Colon (tissue), 2 donors: ENCODE measurements around the gene MSL3B.

Experiments
- FAIRE-seq: peaks from 2 replicates; lab custom pipeline; 2012; peaks lifted over from hg19 to GRCh38; lab: Jason Lieb, UNC
- donor health status: control.
- donor health status: control.

MSL3B gene

DNA sequence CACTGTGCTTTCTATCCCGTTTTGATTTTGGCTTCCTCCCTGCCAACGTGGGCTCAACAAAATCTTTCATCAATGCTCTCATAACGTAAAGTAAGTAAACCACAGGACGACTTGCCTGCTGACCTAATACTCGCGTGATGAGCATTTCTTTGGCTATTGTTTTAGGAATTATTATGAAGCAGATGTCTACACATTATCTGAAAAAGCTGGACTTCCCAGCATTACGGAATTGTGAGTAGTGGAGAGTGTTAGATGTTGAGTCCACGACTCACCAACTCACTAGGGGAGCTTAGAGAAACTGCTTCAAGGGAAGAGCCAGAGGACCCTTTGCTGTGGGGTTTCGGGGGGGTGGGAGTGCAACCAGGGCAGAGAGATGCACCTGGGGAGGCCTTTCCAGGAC, 35.8 kb downstream of the MSL3B start:
- no peak for FAIRE-seq

GRCh38 chr2:233831861-233832260, 36.3 kb downstream of the MSL3B start:
- no peak for FAIRE-seq

GRCh38 chr2:233831011-233831721, 37.0 kb downstream of the MSL3B start:
- no peak for FAIRE-seq

DNA sequence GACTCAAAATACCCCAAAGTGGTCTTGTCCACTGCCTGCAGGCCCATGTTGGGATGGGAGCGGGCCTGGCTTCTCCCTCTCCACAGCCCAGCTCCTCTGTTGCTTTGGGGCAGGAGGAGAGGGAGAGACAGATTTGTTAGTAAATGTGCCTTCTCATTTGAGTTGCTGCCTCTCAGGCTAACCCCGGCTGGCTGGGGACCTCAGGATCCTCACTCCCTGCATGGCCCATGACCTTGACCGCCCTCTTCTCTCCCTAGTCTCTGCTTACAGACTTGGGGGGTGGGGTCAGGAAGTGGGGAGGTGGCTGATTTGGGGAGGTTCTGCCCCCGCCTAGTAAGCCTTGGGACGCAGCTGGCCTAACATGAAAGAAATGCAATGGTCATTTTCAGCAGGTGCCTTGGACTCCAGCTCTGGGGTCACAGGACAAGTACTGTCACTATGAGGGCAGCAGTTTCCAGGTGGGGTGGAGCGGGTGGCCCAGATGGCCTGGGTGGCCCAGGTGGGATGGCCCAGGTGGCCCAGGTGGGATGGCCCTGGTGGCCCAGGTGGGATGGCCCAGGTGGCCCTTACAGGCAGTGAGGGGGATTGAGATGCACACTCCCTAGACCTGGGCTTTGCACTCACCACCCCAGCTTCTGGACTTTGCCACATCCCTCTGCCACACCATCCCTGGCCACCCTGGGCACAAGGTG, 37.9 kb downstream of the MSL3B start:
- no peak for FAIRE-seq

GRCh38 chr2:233829193-233830110, 38.7 kb downstream of the MSL3B start:
- no peak for FAIRE-seq

- no peak for FAIRE-seq
Observed at GRCh38 chr2:233828546-233829192, 39.5 kb downstream of the MSL3B start.

DNA sequence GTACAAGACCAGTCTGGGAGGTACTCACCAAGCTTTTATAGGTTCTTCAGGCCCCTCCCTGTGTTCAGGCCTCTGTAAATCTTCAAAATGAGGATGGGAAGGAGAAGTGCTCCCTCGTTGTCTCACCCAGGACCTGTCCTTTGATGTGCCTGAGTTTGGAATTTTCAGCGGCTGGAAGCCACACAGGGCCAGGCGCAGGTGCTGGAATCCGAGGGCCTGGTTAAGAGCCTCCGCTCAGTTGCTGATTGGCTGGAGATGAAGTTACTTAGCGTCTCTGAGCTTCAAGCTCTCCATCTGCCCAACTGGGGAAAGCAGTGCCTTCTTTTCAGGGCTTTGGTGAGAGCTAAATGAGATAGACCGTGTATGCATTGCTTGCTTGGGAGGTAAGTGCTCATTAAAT, 43.8 kb downstream of the MSL3B start:
- no peak for FAIRE-seq

DNA sequence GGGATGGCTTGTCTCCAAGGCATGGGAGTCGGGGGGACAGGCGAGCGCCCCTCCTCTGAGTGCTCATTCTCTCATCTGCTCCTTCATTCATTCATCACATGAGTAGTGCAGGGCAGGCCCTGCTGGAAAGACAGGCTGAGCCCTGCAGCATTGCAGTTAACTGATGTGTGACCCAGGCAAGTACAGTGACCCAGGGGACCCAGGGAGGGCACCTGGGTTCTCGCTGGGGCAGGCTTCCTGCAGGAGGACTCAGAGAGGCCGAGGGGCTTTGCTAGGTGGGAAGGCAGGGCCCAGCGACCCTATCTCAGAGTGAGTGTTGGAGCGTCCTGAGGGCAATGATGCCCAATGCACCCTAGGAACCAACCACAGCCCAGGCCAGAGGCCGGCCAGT, 44.5 kb downstream of the MSL3B start:
- no peak for FAIRE-seq

GRCh38 chr2:233822781-233823730, 45.1 kb downstream of the MSL3B start:
- FAIRE-seq: no peak

DNA sequence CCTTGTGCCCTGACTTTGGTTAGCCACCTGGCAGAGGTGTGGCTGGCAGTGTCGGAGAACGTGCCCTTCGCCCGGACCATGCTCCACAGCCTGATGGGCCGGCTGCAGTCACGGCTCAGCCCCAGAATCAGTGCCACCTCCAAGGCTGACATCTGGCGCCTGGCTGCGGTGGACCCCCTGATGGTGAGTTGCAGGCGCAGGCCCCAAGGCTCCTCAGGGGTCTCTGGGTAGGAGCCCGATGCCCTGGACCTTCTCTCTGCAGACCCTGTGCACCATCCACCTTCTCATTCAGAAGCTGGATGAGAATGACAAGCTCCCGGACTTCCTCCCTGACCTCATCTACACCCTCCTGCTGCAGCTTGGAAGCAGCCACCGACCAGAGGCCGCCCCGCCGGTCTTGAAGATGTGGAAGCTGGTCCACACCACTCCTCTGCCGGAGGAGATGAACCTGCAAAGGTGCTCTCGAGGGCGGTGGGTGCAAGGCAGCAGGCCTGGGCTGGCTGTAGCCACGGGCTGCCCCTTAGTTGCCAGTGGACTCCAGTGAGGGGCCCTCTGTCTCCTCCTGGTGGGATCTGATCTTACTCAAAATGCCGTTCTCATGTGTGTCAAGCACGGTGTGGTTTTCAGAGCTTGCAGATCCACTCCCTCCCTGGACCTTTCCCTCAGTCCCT, 46.0 kb downstream of the MSL3B start:
- FAIRE-seq: no peak

DNA sequence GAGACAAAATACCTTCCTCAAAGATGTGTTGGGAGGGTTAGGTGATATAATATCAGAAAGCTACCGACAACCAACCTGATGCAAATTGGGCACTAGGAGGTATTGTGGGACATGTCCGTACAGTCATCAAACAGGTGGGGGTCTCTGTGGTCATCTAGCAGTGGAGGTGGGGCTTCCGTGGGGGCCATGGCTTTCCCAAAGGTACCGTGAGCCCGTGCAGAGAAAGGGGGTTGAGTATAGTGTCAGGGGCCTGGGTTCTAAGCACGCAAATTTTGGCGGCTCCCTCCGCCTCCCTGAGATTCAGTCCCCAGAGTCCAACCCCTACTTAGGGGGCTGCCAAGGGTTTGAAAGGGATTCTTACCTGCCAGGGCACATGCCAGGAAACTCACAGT, 46.5 kb downstream of the MSL3B start:
- no peak for FAIRE-seq

DNA sequence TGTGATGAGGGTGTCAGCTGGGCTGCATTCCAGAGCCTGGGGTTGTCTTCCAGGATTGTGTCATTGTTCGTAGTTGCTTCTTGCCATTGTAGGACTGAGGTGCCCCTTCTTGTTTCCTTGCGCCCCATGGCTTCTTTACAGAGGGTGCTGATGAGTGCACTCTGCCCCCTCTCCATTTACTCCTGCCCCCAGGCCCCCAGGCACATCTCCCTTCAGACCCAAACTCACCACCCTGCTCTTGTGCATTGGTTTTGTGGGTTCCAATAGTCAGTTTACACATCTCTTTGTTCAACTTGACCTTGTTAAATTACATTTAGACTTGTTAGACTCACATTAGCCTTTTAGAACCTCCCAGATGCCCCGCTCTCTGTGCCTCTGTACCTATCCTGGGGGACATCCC, 47.0 kb downstream of the MSL3B start:
- no peak for FAIRE-seq

DNA sequence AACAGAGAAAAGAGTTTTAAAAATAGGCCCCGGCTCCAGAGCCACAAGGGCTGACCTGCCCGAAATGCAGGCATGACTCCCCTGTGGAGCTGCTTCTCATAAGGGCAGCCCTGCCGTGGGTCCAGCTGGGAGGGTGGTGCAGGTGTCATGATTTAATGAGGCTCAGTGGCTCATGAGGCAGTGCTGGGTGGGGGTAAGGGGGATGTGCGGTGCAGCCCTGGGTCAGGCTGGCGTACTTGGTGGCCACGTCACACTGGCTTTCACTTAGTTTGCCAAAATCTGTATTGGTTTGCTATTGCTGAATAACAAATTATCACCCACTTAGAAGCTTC, 47.4 kb downstream of the MSL3B start:
- no peak for FAIRE-seq

GRCh38 chr2:233819884-233820773, 48.1 kb downstream of the MSL3B start:
- no peak for FAIRE-seq

DNA sequence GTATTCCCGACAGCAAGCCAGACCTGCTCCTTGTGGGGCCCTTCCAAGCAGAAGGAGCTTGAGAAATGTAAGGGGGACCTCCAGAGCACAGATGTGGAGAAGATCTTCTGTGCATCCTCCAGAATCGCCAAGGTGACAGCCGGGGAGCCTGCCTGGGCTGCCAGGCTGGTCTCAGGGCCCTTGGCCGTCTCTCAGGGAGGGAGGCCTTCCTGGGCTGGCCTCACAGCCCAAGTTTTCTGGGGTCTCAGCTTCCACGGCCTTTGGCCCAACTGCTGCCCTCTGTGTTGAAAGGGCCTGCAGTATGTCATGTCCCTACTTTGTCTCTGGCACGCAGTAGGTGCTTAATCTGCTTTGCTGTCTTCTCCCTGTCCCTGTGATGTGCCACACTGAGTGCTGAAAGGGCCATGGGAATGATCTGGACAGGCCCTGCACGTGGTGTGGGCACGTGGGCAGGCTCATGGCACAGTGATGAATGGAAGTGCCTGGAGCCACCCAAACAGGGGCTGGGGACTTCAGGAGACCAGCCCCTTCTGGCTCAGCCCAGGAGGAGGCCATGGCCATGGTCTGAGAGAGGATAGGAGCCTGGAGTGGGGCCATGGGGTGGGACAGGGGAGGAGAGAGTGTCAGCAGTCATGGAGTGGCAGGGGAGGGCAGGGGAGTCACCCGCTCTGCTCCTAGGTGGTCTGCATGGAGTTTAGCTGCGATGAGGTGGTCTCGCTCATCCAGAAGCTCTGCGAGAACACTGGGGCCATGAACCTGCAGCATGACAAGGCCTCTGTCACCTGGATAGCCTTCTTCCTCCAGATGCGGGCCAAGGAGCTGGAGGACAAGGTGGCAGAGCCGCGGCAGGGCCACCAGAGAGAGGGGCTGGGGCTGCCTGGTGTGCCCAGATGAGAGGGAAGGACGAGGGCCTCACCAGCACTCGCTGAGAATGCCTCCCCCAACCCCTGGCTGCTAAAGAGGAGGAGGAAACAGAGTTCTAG, 49.3 kb downstream of the MSL3B start:
- FAIRE-seq: no peak

DNA sequence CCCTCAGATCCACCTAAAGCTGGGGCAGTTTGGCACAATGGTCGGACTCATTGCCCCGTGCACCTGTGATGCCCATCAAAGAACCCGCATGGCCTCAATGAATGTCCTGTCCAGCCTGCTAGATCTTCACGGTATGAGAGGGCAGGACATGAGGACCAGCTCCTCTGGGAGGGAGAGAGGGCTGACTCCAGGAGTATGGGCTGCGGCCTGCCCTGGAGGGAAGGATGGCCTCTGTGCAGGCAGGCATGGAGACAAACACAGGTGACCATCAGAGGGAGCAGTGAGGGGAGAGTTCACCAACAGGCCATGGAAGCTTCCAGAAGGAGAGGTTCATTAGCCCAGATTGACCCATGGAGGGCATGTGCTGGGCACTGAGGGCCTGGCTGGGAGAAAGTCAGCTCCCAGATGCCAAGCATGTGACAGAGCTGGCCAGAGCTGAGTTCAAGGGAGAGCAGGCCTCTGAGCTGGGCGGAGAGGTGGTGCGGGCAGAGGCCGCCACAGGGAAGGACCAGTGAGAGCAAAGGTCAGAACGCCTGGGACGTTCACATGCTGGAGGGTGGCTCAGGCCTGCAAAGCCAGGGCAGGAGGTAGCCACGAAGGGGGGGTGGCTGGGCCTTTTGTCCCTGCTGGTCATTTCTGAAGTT, 50.1 kb downstream of the MSL3B start:
- no peak for FAIRE-seq

- FAIRE-seq: no peak
Observed at GRCh38 chr2:233817361-233817911, 50.8 kb downstream of the MSL3B start.

DNA sequence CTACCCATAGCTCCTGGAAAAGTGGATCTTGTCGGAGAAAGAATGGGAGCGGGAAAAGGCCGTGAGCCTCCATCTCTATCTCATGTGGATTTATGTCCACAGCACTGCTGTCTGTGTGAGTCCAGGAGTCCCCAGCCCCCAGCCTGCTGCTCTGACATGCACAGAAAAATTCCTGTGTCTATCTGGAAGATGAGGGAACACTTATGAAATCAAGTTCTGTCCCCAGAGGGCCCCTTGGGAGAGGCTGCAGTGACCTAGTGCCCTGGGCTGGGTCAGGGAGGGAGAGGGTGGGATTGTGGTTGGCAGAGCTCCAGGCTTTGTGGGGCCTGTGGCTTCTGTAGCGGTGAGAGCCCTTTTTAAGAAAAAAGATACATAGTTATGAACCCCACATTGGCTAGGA, 51.4 kb downstream of the MSL3B start:
- no peak for FAIRE-seq
